Measurements from ENCODE around the gene MYO6. TPM values are rescaled to one million over a fixed set of nuclear protein-coding genes. Genes with fewer than 3 reads are reported as not detected.

The MYO6 gene
- total RNA-seq, 4 donors from 2014 or later = 22.1 to 27.7 (median 25.5) TPM

GRCh38 chr6:75850026-75850833, 101.2 kb downstream of the MYO6 start:
- TF ChIP-seq, protein P1, sequence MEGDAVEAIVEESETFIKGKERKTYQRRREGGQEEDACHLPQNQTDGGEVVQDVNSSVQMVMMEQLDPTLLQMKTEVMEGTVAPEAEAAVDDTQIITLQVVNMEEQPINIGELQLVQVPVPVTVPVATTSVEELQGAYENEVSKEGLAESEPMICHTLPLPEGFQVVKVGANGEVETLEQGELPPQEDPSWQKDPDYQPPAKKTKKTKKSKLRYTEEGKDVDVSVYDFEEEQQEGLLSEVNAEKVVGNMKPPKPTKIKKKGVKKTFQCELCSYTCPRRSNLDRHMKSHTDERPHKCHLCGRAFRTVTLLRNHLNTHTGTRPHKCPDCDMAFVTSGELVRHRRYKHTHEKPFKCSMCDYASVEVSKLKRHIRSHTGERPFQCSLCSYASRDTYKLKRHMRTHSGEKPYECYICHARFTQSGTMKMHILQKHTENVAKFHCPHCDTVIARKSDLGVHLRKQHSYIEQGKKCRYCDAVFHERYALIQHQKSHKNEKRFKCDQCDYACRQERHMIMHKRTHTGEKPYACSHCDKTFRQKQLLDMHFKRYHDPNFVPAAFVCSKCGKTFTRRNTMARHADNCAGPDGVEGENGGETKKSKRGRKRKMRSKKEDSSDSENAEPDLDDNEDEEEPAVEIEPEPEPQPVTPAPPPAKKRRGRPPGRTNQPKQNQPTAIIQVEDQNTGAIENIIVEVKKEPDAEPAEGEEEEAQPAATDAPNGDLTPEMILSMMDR (IDR thresholded peaks at IDR 0.05; ENCODE audit: low read depth) = no peak

DNA sequence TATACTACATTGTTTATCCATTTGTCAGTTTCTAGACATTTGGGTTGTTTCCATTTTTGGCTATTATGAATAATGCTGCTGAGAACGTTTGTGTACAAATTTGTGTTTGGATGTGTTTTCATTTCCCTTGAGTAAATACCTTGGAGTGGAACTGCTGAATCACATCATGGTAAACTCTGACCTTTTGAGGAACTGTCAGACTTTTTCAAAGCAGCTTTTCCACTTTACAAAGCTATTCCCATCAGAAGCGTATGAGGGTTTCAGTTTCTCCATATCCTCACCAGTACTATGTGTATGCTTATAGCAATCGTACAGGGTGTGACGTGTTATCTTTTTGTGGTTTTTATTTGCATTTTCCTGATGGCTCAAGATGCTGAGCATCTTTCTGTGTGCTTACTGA, 103.7 kb downstream of the MYO6 start:
- TF ChIP-seq, protein P1 (IDR thresholded peaks at IDR 0.05; ENCODE audit: low read depth) = no peak

DNA sequence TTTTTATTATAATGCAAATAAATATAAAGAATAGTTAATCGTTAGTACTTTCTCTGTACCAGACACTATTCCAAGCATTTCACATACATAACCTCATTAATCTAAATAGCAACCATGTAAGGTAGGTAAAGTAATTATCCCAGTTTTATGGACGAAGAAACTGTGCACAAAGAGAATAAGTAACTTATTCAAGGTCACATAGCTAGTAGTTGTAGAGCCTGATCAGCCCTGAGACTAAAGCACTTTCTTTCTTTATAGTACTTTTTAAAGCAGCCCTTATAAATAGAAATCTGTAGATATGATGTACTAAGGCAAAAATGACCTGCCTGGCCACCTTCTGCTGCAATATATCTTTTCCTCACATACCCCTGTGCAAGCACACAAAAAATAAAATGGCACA, 104.8 kb downstream of the MYO6 start:
- TF ChIP-seq, protein P1 (IDR thresholded peaks at IDR 0.05; ENCODE audit: low read depth) = no peak

- TF ChIP-seq, protein P1 (IDR thresholded peaks at IDR 0.05; ENCODE audit: low read depth) = no peak
Measured at GRCh38 chr6:75855052-75855451, 106.0 kb downstream of the MYO6 start.

DNA sequence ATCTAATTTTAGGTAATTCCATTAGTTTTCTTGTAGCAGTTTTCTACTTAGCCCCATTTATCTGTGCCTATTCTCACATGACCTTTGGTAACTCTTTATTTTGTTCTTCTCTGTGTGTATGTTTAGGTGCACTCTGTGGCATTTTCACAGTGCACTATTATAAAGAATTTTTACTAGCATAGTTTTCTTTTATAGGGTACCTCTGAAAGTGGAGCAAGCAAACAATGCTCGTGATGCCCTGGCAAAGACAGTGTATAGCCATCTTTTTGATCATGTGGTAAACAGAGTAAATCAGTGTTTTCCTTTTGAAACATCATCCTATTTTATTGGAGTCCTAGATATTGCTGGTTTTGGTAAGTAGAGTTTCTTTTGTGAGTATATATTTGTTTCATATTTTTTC, 107.9 kb downstream of the MYO6 start:
- TF ChIP-seq, protein P1 (IDR thresholded peaks at IDR 0.05; ENCODE audit: low read depth) = no peak

GRCh38 chr6:75863001-75863400, 114.0 kb downstream of the MYO6 start:
- TF ChIP-seq, protein P1 (IDR thresholded peaks at IDR 0.05; ENCODE audit: low read depth) = no peak

DNA sequence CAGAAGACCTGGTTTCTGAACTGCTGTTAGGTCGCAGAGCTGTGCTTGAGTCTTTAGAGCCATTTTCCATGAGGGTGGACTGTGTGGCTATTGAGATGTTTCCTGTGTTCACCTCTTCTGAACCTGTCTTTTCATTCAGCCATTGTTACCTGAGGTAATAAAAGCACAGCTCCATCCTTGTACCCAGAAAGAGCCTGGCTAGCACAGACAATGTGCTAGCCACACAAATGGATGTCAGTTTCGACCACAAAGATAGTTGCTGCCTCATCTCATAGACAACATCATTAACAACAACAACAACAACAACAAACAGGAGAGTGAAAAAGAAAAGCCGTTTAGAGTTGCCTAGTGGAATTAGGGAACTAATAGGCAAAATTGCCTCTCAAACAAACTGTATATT, 114.7 kb downstream of the MYO6 start:
- TF ChIP-seq, protein P1 (IDR thresholded peaks at IDR 0.05; ENCODE audit: low read depth) = no peak

Measured in subcutaneous adipose tissue (tissue), 4 donors.